ENCODE data around the gene CHKB. TPM values are rescaled to one million over a fixed set of nuclear protein-coding genes. Genes with fewer than 3 reads are reported as not detected.
"Not testable (repeated sequence)": the region's sequence is repeated elsewhere in the genome, so short reads cannot be mapped to it uniquely, and the experiment has no call there.

The CHKB gene
- total RNA-seq, 2 experiments from 2014 or later: 85.8 to 100 TPM

DNA sequence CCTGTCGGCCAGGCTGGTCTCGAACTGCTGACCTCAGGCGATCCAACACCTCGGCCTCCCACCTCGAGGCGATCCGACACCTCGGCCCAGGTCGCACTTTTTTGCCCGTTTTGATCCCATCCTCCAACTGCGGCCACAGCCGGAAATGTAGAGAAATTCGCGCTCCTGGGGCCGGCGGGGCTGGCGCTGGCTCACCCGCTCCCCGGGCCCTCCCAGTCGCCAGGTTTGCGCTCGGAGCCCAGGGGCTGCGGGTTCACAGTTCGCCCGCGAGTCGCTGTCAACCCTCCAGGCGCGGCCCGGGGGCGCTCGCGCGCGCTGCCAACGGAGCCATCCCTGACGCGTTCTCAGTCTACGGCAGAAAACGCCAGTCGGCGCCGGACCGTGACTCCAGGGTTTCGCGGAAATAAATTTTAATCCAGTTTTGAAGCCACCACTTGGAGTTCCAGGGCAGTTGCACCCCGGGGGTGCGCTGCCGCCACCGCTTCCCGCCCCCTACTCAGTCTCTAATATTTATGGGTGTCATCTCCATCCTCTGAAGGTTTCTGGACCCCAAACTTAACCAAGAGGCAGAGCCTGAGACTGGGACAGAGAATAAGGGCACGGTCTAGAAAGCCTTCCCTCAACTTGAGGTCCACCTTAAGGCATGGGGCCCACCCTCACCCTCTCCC lies 38.4 kb downstream of the CHKB start:
- no peak overlapping the region for H3K27ac ChIP-seq (ENCODE audit: low read depth, low read length, poor library complexity, severe bottlenecking)

DNA sequence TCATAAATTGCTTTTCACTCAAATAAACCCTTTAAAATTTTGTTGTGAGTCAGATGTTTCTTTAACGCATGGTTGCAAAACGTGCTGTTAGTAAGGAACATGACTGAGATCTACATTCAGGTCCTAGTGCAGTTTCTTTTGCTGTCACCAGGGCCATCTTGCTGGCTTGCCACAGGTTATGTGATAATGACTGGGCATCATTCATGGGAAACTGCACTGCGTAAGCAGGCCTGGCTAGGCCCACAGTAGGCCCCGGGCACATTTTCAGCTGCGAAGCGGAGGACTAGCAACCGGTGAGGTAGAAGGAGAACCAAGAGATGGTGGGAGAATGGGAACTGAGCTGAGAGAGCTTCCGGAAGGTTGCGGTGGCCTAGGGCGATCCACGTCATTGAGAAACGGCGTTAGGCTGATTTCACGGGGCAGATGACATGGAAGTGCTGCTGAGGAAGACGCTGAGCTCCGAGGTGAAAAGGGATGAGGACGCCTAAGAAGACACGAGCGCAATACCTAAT lies 40.2 kb downstream of the CHKB start:
- TF ChIP-seq CTCF (conservative IDR thresholded peaks at IDR 0.05; ENCODE audit: low read length) (no peak), EZH2phosphoT487 (IDR thresholded peaks at IDR 0.05; ENCODE audit: borderline replicate concordance, low read depth, low read length) (no peak)
- intact Hi-C loops (cut with micrococcal nuclease; ENCODE audit: unreplicated experiment): no loop called here
- Histone ChIP-seq H3K27ac (ENCODE audit: low read depth, low read length, poor library complexity, severe bottlenecking) (no peak overlapping the region), H2AFZ (ENCODE audit: low read length) (no peak overlapping the region), H3K36me3 (ENCODE audit: insufficient read depth, low read length) (no peaks in the 10 kb centered on the region), H3K9me2 (ENCODE audit: insufficient read depth, low read length) (no peaks in the 10 kb centered on the region), H4K20me1 (ENCODE audit: insufficient read depth, low read length) (no peaks in the 10 kb centered on the region), H3K79me2 (ENCODE audit: insufficient read depth, low read depth, low read length) (no peaks in the 10 kb centered on the region), H3K9me3 (ENCODE audit: low read length) (no peaks in the 10 kb centered on the region), H3K4me1 (ENCODE audit: insufficient read depth, low read length, poor library complexity, severe bottlenecking) (peaks cover 56% of the 10 kb centered on the region), H3K4me2 (ENCODE audit: low read length) (no peak overlapping the region), H3K4me3 (ENCODE audit: low read depth, low read length, poor library complexity, severe bottlenecking) (no peak overlapping the region)
- CTCF ChIA-PET (ENCODE audit: unreplicated experiment): no interaction called here
- POLR2A ChIA-PET: interaction anchor here (0.6 kb wide), 1 partner anchor 144 kb away, joined by 5 read pairs; no protein-coding TSS in a partner anchor
- DNase-seq (ENCODE audit: low spot score): no peak
- BruUV-seq (replicated peaks): no TSS peak

More for the DNA sequence above, 38.4 kb downstream of the CHKB start:
- DNase-seq (ENCODE audit: low spot score): peak; percentile 66
- H3K4me1 ChIP-seq (ENCODE audit: insufficient read depth, low read length, poor library complexity, severe bottlenecking): peaks cover 57% of the 10 kb centered on the region
- TF ChIP-seq EZH2phosphoT487 (IDR thresholded peaks at IDR 0.05; ENCODE audit: borderline replicate concordance, low read depth, low read length) (no peak), CTCF (conservative IDR thresholded peaks at IDR 0.05; ENCODE audit: low read length) (peak; percentile 80)
- CTCF ChIA-PET (ENCODE audit: unreplicated experiment): no interaction called here
- peak overlapping the region; percentile 34; the same call in 1 of the 2 replicates for H2AFZ ChIP-seq (ENCODE audit: low read length)
- intact Hi-C loops (cut with micrococcal nuclease; ENCODE audit: unreplicated experiment): loop anchor here (1.0 to 2.0 kb wide), 2 partner anchors 39 to 147 kb away; partner anchors contain the start of gene CHKB
- H3K36me3 ChIP-seq (ENCODE audit: insufficient read depth, low read length): no peaks in the 10 kb centered on the region
- no TSS peak for BruUV-seq (replicated peaks)
- no peaks in the 10 kb centered on the region for H3K79me2 ChIP-seq (ENCODE audit: insufficient read depth, low read depth, low read length)
- H4K20me1 ChIP-seq (ENCODE audit: insufficient read depth, low read length): no peaks in the 10 kb centered on the region
- no peaks in the 10 kb centered on the region for H3K9me2 ChIP-seq (ENCODE audit: insufficient read depth, low read length)
- H3K4me2 ChIP-seq (ENCODE audit: low read length): peak overlapping the region; percentile 51
- H3K4me3 ChIP-seq (ENCODE audit: low read depth, low read length, poor library complexity, severe bottlenecking): no peak overlapping the region
- POLR2A ChIA-PET: no interaction called here
- no peaks in the 10 kb centered on the region for H3K9me3 ChIP-seq (ENCODE audit: low read length)

GRCh38 chr22:50541667-50542026 lies 41.0 kb downstream of the CHKB start:
- CTCF ChIA-PET (ENCODE audit: unreplicated experiment): interaction anchor here (1.1 kb wide), 1 partner anchor 22 kb away, joined by 3 read pairs; no protein-coding TSS in a partner anchor
- H3K4me3 ChIP-seq (ENCODE audit: low read depth, low read length, poor library complexity, severe bottlenecking); intact Hi-C loops (cut with micrococcal nuclease; ENCODE audit: unreplicated experiment); BruUV-seq (replicated peaks); H3K4me2 ChIP-seq (ENCODE audit: low read length); H3K27ac ChIP-seq (ENCODE audit: low read depth, low read length, poor library complexity, severe bottlenecking); H3K79me2 ChIP-seq (ENCODE audit: insufficient read depth, low read depth, low read length); H3K36me3 ChIP-seq (ENCODE audit: insufficient read depth, low read length); H3K9me2 ChIP-seq (ENCODE audit: insufficient read depth, low read length); DNase-seq (ENCODE audit: low spot score); H3K9me3 ChIP-seq (ENCODE audit: low read length); H4K20me1 ChIP-seq (ENCODE audit: insufficient read depth, low read length): not testable (repeated sequence)
- Histone ChIP-seq H3K4me1 (ENCODE audit: insufficient read depth, low read length, poor library complexity, severe bottlenecking) (peaks cover 56% of the 10 kb centered on the region), H2AFZ (ENCODE audit: low read length) (peak overlapping the region; percentile 64; the same call in 1 of the 2 replicates)
- POLR2A ChIA-PET: interaction anchor here (0.8 kb wide), 1 partner anchor 438 kb away, joined by 3 read pairs; no protein-coding TSS in a partner anchor

Data from OCI-LY7 (cell line).